Measurements from ENCODE around the gene SLC12A5. TPM values are rescaled to one million over a fixed set of nuclear protein-coding genes. Genes with fewer than 3 reads are reported as not detected.

SLC12A5 gene
- total RNA-seq, 1 donor from 2014 or later = 8.8 TPM

- TF ChIP-seq, protein P1, sequence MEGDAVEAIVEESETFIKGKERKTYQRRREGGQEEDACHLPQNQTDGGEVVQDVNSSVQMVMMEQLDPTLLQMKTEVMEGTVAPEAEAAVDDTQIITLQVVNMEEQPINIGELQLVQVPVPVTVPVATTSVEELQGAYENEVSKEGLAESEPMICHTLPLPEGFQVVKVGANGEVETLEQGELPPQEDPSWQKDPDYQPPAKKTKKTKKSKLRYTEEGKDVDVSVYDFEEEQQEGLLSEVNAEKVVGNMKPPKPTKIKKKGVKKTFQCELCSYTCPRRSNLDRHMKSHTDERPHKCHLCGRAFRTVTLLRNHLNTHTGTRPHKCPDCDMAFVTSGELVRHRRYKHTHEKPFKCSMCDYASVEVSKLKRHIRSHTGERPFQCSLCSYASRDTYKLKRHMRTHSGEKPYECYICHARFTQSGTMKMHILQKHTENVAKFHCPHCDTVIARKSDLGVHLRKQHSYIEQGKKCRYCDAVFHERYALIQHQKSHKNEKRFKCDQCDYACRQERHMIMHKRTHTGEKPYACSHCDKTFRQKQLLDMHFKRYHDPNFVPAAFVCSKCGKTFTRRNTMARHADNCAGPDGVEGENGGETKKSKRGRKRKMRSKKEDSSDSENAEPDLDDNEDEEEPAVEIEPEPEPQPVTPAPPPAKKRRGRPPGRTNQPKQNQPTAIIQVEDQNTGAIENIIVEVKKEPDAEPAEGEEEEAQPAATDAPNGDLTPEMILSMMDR (IDR thresholded peaks at IDR 0.05; ENCODE audit: unreplicated experiment) = no peak
- Mint-ChIP-seq H3K36me3 (ENCODE audit: insufficient read depth) (no peaks in the 10 kb centered on the region), H3K27ac (no peak overlapping the region), H3K4me3 (ENCODE audit: low read depth) (no peak overlapping the region), H3K27me3 (peaks cover 65% of the 10 kb centered on the region), H3K9me3 (ENCODE audit: low read depth) (no peaks in the 10 kb centered on the region), H3K4me1 (ENCODE audit: low read depth) (no peaks in the 10 kb centered on the region)
- DNase-seq (ENCODE audit: low spot score, unreplicated experiment) = no peak
These were observed 17.7 kb downstream of the SLC12A5 start for GRCh38 chr20:46046588-46047310.

- DNase-seq (ENCODE audit: low spot score, unreplicated experiment) = no peak
- Mint-ChIP-seq H3K27ac (no peak overlapping the region), H3K27me3 (peaks cover 63% of the 10 kb centered on the region), H3K4me3 (ENCODE audit: low read depth) (no peak overlapping the region), H3K4me1 (ENCODE audit: low read depth) (no peaks in the 10 kb centered on the region), H3K36me3 (ENCODE audit: insufficient read depth) (no peaks in the 10 kb centered on the region), H3K9me3 (ENCODE audit: low read depth) (no peaks in the 10 kb centered on the region)
- TF ChIP-seq, protein P1 (IDR thresholded peaks at IDR 0.05; ENCODE audit: unreplicated experiment) = no peak
These were observed 18.8 kb downstream of the SLC12A5 start for GRCh38 chr20:46047821-46048220.

GRCh38 chr20:46049190-46049589, 20.2 kb downstream of the SLC12A5 start:
- H3K27me3 Mint-ChIP-seq = peaks cover 65% of the 10 kb centered on the region

GRCh38 chr20:46049815-46050214, 20.8 kb downstream of the SLC12A5 start:
- TF ChIP-seq, protein P1 (IDR thresholded peaks at IDR 0.05; ENCODE audit: unreplicated experiment) = no peak
- Mint-ChIP-seq H3K4me3 (ENCODE audit: low read depth) (no peak overlapping the region), H3K36me3 (ENCODE audit: insufficient read depth) (no peaks in the 10 kb centered on the region), H3K4me1 (ENCODE audit: low read depth) (no peaks in the 10 kb centered on the region), H3K27ac (no peak overlapping the region), H3K9me3 (ENCODE audit: low read depth) (no peaks in the 10 kb centered on the region), H3K27me3 (peaks cover 66% of the 10 kb centered on the region)
- no peak for DNase-seq (ENCODE audit: low spot score, unreplicated experiment)

More at GRCh38 chr20:46049190-46049589, 20.2 kb downstream of the SLC12A5 start:
- TF ChIP-seq, protein P1 (IDR thresholded peaks at IDR 0.05; ENCODE audit: unreplicated experiment) = no peak
- Mint-ChIP-seq H3K4me3 (ENCODE audit: low read depth) (no peak overlapping the region), H3K4me1 (ENCODE audit: low read depth) (no peaks in the 10 kb centered on the region), H3K36me3 (ENCODE audit: insufficient read depth) (no peaks in the 10 kb centered on the region), H3K27ac (no peak overlapping the region), H3K9me3 (ENCODE audit: low read depth) (no peaks in the 10 kb centered on the region)
- no peak for DNase-seq (ENCODE audit: low spot score, unreplicated experiment)

- DNase-seq (ENCODE audit: low spot score, unreplicated experiment) = no peak
- TF ChIP-seq, protein P1 (IDR thresholded peaks at IDR 0.05; ENCODE audit: unreplicated experiment) = no peak
- Mint-ChIP-seq H3K36me3 (ENCODE audit: insufficient read depth) (peaks cover 3% of the 10 kb centered on the region), H3K4me1 (ENCODE audit: low read depth) (no peaks in the 10 kb centered on the region), H3K9me3 (ENCODE audit: low read depth) (no peaks in the 10 kb centered on the region), H3K27ac (no peak overlapping the region), H3K27me3 (peaks cover 68% of the 10 kb centered on the region), H3K4me3 (ENCODE audit: low read depth) (no peak overlapping the region)
These were observed 21.4 kb downstream of the SLC12A5 start for GRCh38 chr20:46050444-46050843.
